Type B pancreatic cell (in vitro differentiated cells): Measurements from ENCODE around the gene PKP4. TPM values are rescaled to one million over a fixed set of nuclear protein-coding genes. Genes with fewer than 3 reads are reported as not detected.

Experiments used
- DNase-seq: peaks from one replicate; pipeline ENCODE4 v3.0.0; 2021; ENCODE audit warnings: mixed read lengths; ENCODE audit not compliant: unreplicated experiment; ENCODE audit errors: extremely low spot score
- H3K27ac Mint-ChIP-seq: 2 replicates; pipeline ENCODE4 v1.8.0; 2021; ENCODE audit warnings: mild to moderate bottlenecking, mixed read lengths
- H3K27me3 Mint-ChIP-seq: 2 replicates; pipeline ENCODE4 v1.8.0; 2021; ENCODE audit warnings: mixed read lengths
- H3K36me3 Mint-ChIP-seq: 2 replicates; pipeline ENCODE4 v1.8.0; 2021; ENCODE audit warnings: mixed read lengths
- H3K4me1 Mint-ChIP-seq: one replicate; pipeline ENCODE4 v1.8.0; 2021; ENCODE audit warnings: mixed read lengths; ENCODE audit not compliant: unreplicated experiment
- H3K4me3 Mint-ChIP-seq: 2 replicates; pipeline ENCODE4 v1.8.0; 2021; ENCODE audit warnings: mild to moderate bottlenecking, mixed read lengths
- H3K9me3 Mint-ChIP-seq: 2 replicates; pipeline ENCODE4 v1.8.0; 2021; ENCODE audit warnings: mixed read lengths
- total RNA-seq: library from RNA; stranded (reverse); gene quantifications from 2 replicates; pipeline ENCODE4 v1.2.1, GENCODE V29; 2021; ENCODE audit warnings: low replicate concordance
- TF ChIP-seq, protein P1 (sequence below): fragments of 200-600 bp; sonication (generic); conservative IDR thresholded peaks from 2 replicates; pipeline ENCODE4 v1.5.0; 2021; ENCODE audit warnings: antibody characterized with exemption, mild to moderate bottlenecking

Gene PKP4
- total RNA-seq, 1 donor from 2014 or later = 73.6 TPM

- peaks cover 33% of the 10 kb centered on the region for H3K36me3 Mint-ChIP-seq
- TF ChIP-seq, protein P1, sequence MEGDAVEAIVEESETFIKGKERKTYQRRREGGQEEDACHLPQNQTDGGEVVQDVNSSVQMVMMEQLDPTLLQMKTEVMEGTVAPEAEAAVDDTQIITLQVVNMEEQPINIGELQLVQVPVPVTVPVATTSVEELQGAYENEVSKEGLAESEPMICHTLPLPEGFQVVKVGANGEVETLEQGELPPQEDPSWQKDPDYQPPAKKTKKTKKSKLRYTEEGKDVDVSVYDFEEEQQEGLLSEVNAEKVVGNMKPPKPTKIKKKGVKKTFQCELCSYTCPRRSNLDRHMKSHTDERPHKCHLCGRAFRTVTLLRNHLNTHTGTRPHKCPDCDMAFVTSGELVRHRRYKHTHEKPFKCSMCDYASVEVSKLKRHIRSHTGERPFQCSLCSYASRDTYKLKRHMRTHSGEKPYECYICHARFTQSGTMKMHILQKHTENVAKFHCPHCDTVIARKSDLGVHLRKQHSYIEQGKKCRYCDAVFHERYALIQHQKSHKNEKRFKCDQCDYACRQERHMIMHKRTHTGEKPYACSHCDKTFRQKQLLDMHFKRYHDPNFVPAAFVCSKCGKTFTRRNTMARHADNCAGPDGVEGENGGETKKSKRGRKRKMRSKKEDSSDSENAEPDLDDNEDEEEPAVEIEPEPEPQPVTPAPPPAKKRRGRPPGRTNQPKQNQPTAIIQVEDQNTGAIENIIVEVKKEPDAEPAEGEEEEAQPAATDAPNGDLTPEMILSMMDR = no peak
- H3K9me3 Mint-ChIP-seq = peaks cover 20% of the 10 kb centered on the region
Measured at GRCh38 chr2:158518084-158518483, 61.3 kb downstream of the PKP4 start.

GRCh38 chr2:158519481-158519880 lies 62.7 kb downstream of the PKP4 start:
- Mint-ChIP-seq H3K27ac (no peak overlapping the region), H3K36me3 (peaks cover 21% of the 10 kb centered on the region), H3K4me1 (peaks cover 8% of the 10 kb centered on the region), H3K27me3 (no peaks in the 10 kb centered on the region), H3K4me3 (no peak overlapping the region), H3K9me3 (peaks cover 12% of the 10 kb centered on the region)
- TF ChIP-seq, protein P1 = no peak
- DNase-seq = no peak

More at GRCh38 chr2:158518084-158518483, 61.3 kb downstream of the PKP4 start:
- Mint-ChIP-seq H3K27ac (no peak overlapping the region), H3K4me1 (peaks cover 20% of the 10 kb centered on the region), H3K4me3 (no peak overlapping the region), H3K27me3 (no peaks in the 10 kb centered on the region)
- DNase-seq = no peak

- Mint-ChIP-seq H3K4me3 (no peak overlapping the region), H3K36me3 (no peaks in the 10 kb centered on the region), H3K27ac (peak overlapping the region; percentile 41), H3K27me3 (no peaks in the 10 kb centered on the region), H3K9me3 (no peaks in the 10 kb centered on the region), H3K4me1 (peaks cover 12% of the 10 kb centered on the region)
- no peak for DNase-seq
- TF ChIP-seq, protein P1 = no peak
Measured at GRCh38 chr2:158529379-158530259, 72.9 kb downstream of the PKP4 start.

- TF ChIP-seq, protein P1 = no peak
- Mint-ChIP-seq H3K36me3 (no peaks in the 10 kb centered on the region), H3K27me3 (no peaks in the 10 kb centered on the region), H3K4me1 (peaks cover 12% of the 10 kb centered on the region), H3K27ac (no peak overlapping the region), H3K9me3 (no peaks in the 10 kb centered on the region), H3K4me3 (no peak overlapping the region)
- no peak for DNase-seq
Measured at GRCh38 chr2:158530829-158531228, 74.1 kb downstream of the PKP4 start.

- no peak for DNase-seq
- Mint-ChIP-seq H3K4me1 (peaks cover 12% of the 10 kb centered on the region), H3K27me3 (no peaks in the 10 kb centered on the region), H3K36me3 (peaks cover 6% of the 10 kb centered on the region), H3K9me3 (no peaks in the 10 kb centered on the region), H3K27ac (no peak overlapping the region), H3K4me3 (no peak overlapping the region)
- TF ChIP-seq, protein P1 = no peak
Measured at GRCh38 chr2:158533009-158533408, 76.3 kb downstream of the PKP4 start.
